GM18909 (cell line): ENCODE data around the gene EPHB3.

Experiments used
- ATAC-seq: cut with Tn5 transposase; IDR thresholded peaks from one replicate; pipeline ENCODE4 v1.9.1; 2021; ENCODE audit warnings: mild to moderate bottlenecking; ENCODE audit not compliant: unreplicated experiment, poor library complexity

Gene EPHB3

GRCh38 chr3:184561061-184561912 is at the start of gene EPHB3:
Gene EPHB3 (plus strand): TSS chr3:184561785. CDS start chr3:184562236, 451 bp downstream.
- ATAC-seq: peak; percentile 86

GRCh38 chr3:184512621-184513020 is 49.0 kb upstream of the EPHB3 start:
- no peak for ATAC-seq

GRCh38 chr3:184513276-184514170 is 48.1 kb upstream of the EPHB3 start:
- ATAC-seq: peak; percentile 71

- ATAC-seq: no peak
Observed at GRCh38 chr3:184514171-184514490, 47.5 kb upstream of the EPHB3 start.

GRCh38 chr3:184523825-184524615 is 37.6 kb upstream of the EPHB3 start:
- ATAC-seq: no peak

GRCh38 chr3:184524981-184525336 is 36.6 kb upstream of the EPHB3 start:
- ATAC-seq: no peak

GRCh38 chr3:184525337-184526087 is 36.1 kb upstream of the EPHB3 start:
- no peak for ATAC-seq

GRCh38 chr3:184526088-184526433 is 35.5 kb upstream of the EPHB3 start:
- ATAC-seq: no peak

GRCh38 chr3:184531626-184532280 is 29.8 kb upstream of the EPHB3 start:
- no peak for ATAC-seq

- ATAC-seq: no peak
Observed at GRCh38 chr3:184532940-184533732, 28.4 kb upstream of the EPHB3 start.

GRCh38 chr3:184537885-184538665 is 23.5 kb upstream of the EPHB3 start:
- no peak for ATAC-seq

- ATAC-seq: no peak
Observed at GRCh38 chr3:184538666-184539431, 22.7 kb upstream of the EPHB3 start.

GRCh38 chr3:184539801-184540435 is 21.7 kb upstream of the EPHB3 start:
- no peak for ATAC-seq

GRCh38 chr3:184540777-184541681 is 20.6 kb upstream of the EPHB3 start:
- no peak for ATAC-seq

- ATAC-seq: no peak
Observed at GRCh38 chr3:184541886-184542562, 19.6 kb upstream of the EPHB3 start.
